Endothelial cell of umbilical vein (primary cell): Measurements from ENCODE around the gene CACNB4. TPM values are rescaled to one million over a fixed set of nuclear protein-coding genes. Genes with fewer than 3 reads are reported as not detected.
A peak's percentile ranks its signal among the peaks of the same experiment; 100 is the strongest.

Experiments used
- BruUV-seq: library from RNA; stranded (reverse); fragments of 400-500 nt; replicated peaks from 2 replicates; lab custom pipeline; 2021; lab: Mats Ljungman, UMichigan
- CTCF ChIA-PET: fragments of 300-600, 350-600 bp; sonication (Branson Sonifier 250); formaldehyde crosslinking; loops from one replicate; lab custom pipeline; 2021; ENCODE audit warnings: antibody characterized with exemption, inconsistent platforms; lab: Charles Lee
- POLR2A ChIA-PET: fragments of 300-600, 350-600 bp; sonication (Branson Sonifier 250); formaldehyde crosslinking; loops from one replicate; lab custom pipeline; 2021; ENCODE audit warnings: antibody characterized with exemption, inconsistent platforms; lab: Charles Lee
- DNase-seq: peaks from one replicate; pipeline ENCODE4 v3.0.0-alpha.2; 2011; ENCODE audit warnings: low read depth, low spot score
- FAIRE-seq: peaks from 2 replicates; lab custom pipeline; 2011; peaks lifted over from hg19 to GRCh38; lab: Jason Lieb, UNC
- H2AFZ ChIP-seq: 2 replicates; pipeline ENCODE4 v1.6.0; 2012; ENCODE audit warnings: low read depth, low read length, control low read depth, inconsistent platforms
- H3K27ac ChIP-seq: 2 replicates; pipeline ENCODE4 v1.5.1; 2011; ENCODE audit warnings: low read depth, mild to moderate bottlenecking, control low read depth, low read length, moderate library complexity; ENCODE audit not compliant: insufficient read depth
- H3K27me3 ChIP-seq, 2 experiments: 2 replicates each; pipeline versions ENCODE4 v1.6.0 to v1.6.1; 2011; ENCODE audit warnings: low read length in 2 of 2, mixed read lengths in 1 of 2; ENCODE audit not compliant: control insufficient read depth in 2 of 2, insufficient read depth in 2 of 2
- H3K36me3 ChIP-seq, 2 experiments: 2 replicates in 1 of 2; 3 replicates in 1 of 2; pipeline ENCODE4 v1.5.1; 2011; ENCODE audit warnings: low read length in 2 of 2, mild to moderate bottlenecking in 1 of 2, moderate library complexity in 1 of 2; ENCODE audit not compliant: control insufficient read depth in 2 of 2, insufficient read depth in 2 of 2; ENCODE audit errors: extremely low read depth in 1 of 2
- H3K4me1 ChIP-seq: 3 replicates; pipeline ENCODE4 v1.5.1; 2011; ENCODE audit warnings: mild to moderate bottlenecking, low read length; ENCODE audit not compliant: control insufficient read depth, insufficient read depth; ENCODE audit errors: extremely low read depth
- H3K4me2 ChIP-seq: 2 replicates; pipeline ENCODE4 v1.6.1; 2011; ENCODE audit warnings: low read length, control low read depth, mixed read lengths; ENCODE audit not compliant: insufficient read depth
- H3K4me3 ChIP-seq, 3 experiments: fragments of 200-600 bp in 1 of 3; sonication (generic), shearing (Covaris generic) in 1 of 3; replicated peaks in 1 of 3; 2 replicates each; pipeline ENCODE4 v1.5.1; 2011 to 2016; ENCODE audit warnings: control low read depth in 3 of 3, low read length in 3 of 3, mild to moderate bottlenecking in 2 of 3, inconsistent platforms in 1 of 3, low read depth in 1 of 3, moderate library complexity in 1 of 3; ENCODE audit not compliant: insufficient read depth in 1 of 3
- H3K79me2 ChIP-seq: 2 replicates; pipeline ENCODE4 v1.6.0; 2012; ENCODE audit warnings: low read length, inconsistent platforms; ENCODE audit not compliant: control insufficient read depth, insufficient read depth
- H3K9ac ChIP-seq: replicated peaks from 2 replicates; pipeline ENCODE3; 2011; ENCODE audit warnings: low read length, control low read depth; ENCODE audit not compliant: insufficient read depth; ENCODE audit errors: extremely low read depth
- H3K9me1 ChIP-seq: replicated peaks from 3 replicates; pipeline ENCODE4 v1.6.0; 2011; ENCODE audit warnings: mild to moderate bottlenecking, low read length; ENCODE audit not compliant: control insufficient read depth, insufficient read depth; ENCODE audit errors: extremely low read depth
- H3K9me3 ChIP-seq: replicated peaks from 2 replicates; pipeline ENCODE4 v1.5.1; 2012; ENCODE audit warnings: low read length, inconsistent platforms; ENCODE audit not compliant: control insufficient read depth, insufficient read depth
- H4K20me1 ChIP-seq: replicated peaks from 2 replicates; pipeline ENCODE3; 2011; ENCODE audit warnings: mild to moderate bottlenecking, low read length; ENCODE audit not compliant: control insufficient read depth, insufficient read depth; ENCODE audit errors: extremely low read depth
- EZH2 ChIP-seq: IDR thresholded peaks from 2 replicates; pipeline ENCODE4 v1.6.1; 2012; ENCODE audit warnings: borderline replicate concordance, low read depth, mild to moderate bottlenecking, moderate library complexity, low read length, inconsistent platforms; ENCODE audit not compliant: severe bottlenecking
- FOS ChIP-seq: IDR thresholded peaks from 2 replicates; pipeline ENCODE4 v1.6.1; 2011; ENCODE audit warnings: mild to moderate bottlenecking, low read length, moderate library complexity, borderline replicate concordance; ENCODE audit not compliant: insufficient read depth
- GATA2 ChIP-seq: IDR thresholded peaks from 2 replicates; pipeline ENCODE4 v1.7.0; 2011; ENCODE audit warnings: low read depth, mild to moderate bottlenecking, moderate library complexity, mixed read lengths, low read length; ENCODE audit not compliant: insufficient read length, insufficient read depth
- JUN ChIP-seq: IDR thresholded peaks from 2 replicates; pipeline ENCODE4 v1.6.1; 2011; ENCODE audit warnings: borderline replicate concordance, low read depth; ENCODE audit not compliant: insufficient read length, insufficient read depth
- MYC ChIP-seq: IDR thresholded peaks from one replicate; pipeline ENCODE4 v1.6.1; 2011; ENCODE audit warnings: mild to moderate bottlenecking, low read depth, low read length
- POLR2A ChIP-seq: IDR thresholded peaks from 2 replicates; pipeline ENCODE4 v1.6.1; 2012; ENCODE audit warnings: low read depth, mild to moderate bottlenecking, control low read depth, low read length
- POLR2AphosphoS5 ChIP-seq: IDR thresholded peaks from 2 replicates; pipeline ENCODE4 v1.6.1; 2012; ENCODE audit warnings: low read depth, mild to moderate bottlenecking, control low read depth, low read length, moderate library complexity; ENCODE audit not compliant: insufficient read depth
- dilution Hi-C: fragments of 300-500 bp; cut with MboI; formaldehyde crosslinking; loops from one replicate; pipeline ENCODE4 v1.15.0; 2019; ENCODE audit warnings: low sequenced_read_pairs; ENCODE audit not compliant: extremely low pct_ligation_motif_present
- intact Hi-C: fragments of 100-400 bp; cut with micrococcal nuclease; formaldehyde crosslinking; loops from one replicate; pipeline ENCODE4 v1.10.0; 2022
- polyA plus RNA-seq, 4 experiments: library from polyadenylated mRNA; depleted of rRNA in 3 of 4; stranded (reverse) in 3 of 4; unstranded in 1 of 4; fragments of >200 nt; gene quantifications; 2 replicates each; pipeline versions ENCODE4 v1.2.1 to v1.2.3, GENCODE V29; 2011 to 2012; ENCODE audit warnings: missing spikeins in 1 of 4
- total RNA-seq: library from RNA; stranded (reverse); gene quantifications from 2 replicates; pipeline ENCODE4 v1.2.3, GENCODE V29; 2021
- TF ChIP-seq, protein P1 (sequence below): IDR thresholded peaks from 2 replicates; pipeline ENCODE4 v1.6.1; 2011; ENCODE audit not compliant: insufficient read depth, insufficient read length
- TF ChIP-seq, protein P2 (sequence below), 2 donors: IDR thresholded peaks; 1 replicate in 1 of 2; 2 replicates in 1 of 2; pipeline ENCODE4 v1.5.1; 2011; ENCODE audit warnings: low read length in 2 of 2, mild to moderate bottlenecking in 2 of 2, moderate library complexity in 2 of 2, control low read depth in 1 of 2, inconsistent platforms in 1 of 2, low read depth in 1 of 2; ENCODE audit not compliant: insufficient read depth in 1 of 2; ENCODE audit errors: extremely low read depth in 1 of 2

The CACNB4 gene
- total and polyA plus RNA-seq, 2 donors (not counting 3 experiments of a cell fraction or from before 2014, with no cell fraction given): 0.23 to 0.58 TPM

DNA sequence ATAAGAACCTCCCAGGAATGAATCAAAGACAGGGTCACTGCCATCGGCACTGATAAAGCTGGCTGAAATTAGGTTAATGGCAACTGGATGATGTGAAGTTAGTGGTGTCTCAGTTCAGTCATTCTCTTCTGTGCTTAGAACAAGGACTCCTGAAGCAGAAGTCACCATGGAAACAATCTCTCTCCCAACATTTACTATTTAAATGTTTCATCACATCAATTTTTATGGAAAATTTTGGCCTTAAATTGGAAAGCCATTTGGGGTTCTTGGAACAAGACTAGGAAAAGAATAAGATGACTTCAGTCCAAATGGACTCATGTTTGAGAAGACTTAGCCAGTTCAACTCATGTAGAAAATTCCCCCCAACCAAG is 255.2 kb downstream of the CACNB4 start:
- Histone ChIP-seq H4K20me1 (no peaks in the 10 kb centered on the region), H3K4me1 (peaks cover 20% of the 10 kb centered on the region), H3K27ac (no peak overlapping the region), H3K9me1 (no peaks in the 10 kb centered on the region), H3K79me2 (no peaks in the 10 kb centered on the region), H3K9me3 (no peaks in the 10 kb centered on the region), H3K36me3 (no peaks in the 10 kb centered on the region), H2AFZ (no peak overlapping the region), H3K9ac (no peak overlapping the region), H3K4me2 (peak overlapping the region; percentile 47), H3K4me3 (no peak overlapping the region), H3K27me3 (no peaks in the 10 kb centered on the region)
- intact Hi-C loops: no loop called here
- CTCF ChIA-PET: no interaction called here
- POLR2A ChIA-PET: no interaction called here
- DNase-seq (peak; percentile 49), FAIRE-seq (no peak)
- no peak for TF ChIP-seq POLR2AphosphoS5
- TF ChIP-seq, protein P1, sequence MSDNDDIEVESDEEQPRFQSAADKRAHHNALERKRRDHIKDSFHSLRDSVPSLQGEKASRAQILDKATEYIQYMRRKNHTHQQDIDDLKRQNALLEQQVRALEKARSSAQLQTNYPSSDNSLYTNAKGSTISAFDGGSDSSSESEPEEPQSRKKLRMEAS: no peak
- dilution Hi-C loops: no loop called here
- BruUV-seq: no TSS peak

DNA sequence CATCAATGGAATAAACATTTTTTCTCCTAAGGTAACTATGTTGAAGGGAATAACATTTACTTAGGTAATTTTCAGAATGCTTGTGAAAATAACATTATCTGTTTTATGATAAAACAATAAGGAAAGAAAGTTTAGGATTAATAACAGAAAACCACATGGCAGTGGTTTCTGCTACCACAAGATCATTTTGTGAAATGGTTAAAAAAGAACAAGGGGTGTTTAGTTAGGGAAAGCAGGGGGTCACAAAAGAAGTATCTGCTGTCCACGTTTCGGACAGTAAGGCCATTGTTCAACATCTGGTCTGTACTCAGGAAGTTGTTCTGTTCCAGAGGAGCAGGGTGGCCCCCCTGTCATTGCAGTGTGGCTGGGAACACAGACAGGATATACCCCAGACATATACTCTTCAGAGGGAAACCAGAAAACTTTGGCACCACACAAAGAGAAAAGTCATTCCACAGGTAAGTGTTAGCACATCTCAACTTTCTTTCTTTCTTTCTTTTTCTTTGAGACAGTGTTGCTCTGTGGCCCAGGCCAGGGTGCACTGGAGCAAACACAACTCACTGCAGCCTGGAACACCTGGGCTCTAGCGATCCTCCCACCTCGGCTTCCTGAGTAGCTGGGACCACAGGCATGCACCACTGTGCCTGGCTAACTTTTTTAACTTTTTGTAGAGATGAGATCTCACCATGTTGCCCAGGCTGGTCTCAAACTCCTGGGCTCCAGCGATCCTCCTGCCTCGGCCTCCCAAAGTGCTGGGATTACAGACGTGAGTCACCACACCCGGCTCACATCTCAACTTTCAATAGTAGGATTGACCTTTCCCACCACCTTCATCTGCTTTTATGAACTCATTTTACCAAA is 255.8 kb downstream of the CACNB4 start:
- intact Hi-C loops: no loop called here

More for the DNA sequence above, 255.8 kb downstream of the CACNB4 start:
- H3K27ac ChIP-seq: no peak overlapping the region
- dilution Hi-C loops: no loop called here
- DNase-seq (no peak), FAIRE-seq (no peak)
- no peaks in the 10 kb centered on the region for H3K27me3 ChIP-seq
- TF ChIP-seq GATA2 (no peak), POLR2AphosphoS5 (no peak), POLR2A (no peak), JUN (no peak), EZH2 (no peak), MYC (no peak), FOS (no peak)
- TF ChIP-seq, protein P1: no peak
- TF ChIP-seq, protein P2, sequence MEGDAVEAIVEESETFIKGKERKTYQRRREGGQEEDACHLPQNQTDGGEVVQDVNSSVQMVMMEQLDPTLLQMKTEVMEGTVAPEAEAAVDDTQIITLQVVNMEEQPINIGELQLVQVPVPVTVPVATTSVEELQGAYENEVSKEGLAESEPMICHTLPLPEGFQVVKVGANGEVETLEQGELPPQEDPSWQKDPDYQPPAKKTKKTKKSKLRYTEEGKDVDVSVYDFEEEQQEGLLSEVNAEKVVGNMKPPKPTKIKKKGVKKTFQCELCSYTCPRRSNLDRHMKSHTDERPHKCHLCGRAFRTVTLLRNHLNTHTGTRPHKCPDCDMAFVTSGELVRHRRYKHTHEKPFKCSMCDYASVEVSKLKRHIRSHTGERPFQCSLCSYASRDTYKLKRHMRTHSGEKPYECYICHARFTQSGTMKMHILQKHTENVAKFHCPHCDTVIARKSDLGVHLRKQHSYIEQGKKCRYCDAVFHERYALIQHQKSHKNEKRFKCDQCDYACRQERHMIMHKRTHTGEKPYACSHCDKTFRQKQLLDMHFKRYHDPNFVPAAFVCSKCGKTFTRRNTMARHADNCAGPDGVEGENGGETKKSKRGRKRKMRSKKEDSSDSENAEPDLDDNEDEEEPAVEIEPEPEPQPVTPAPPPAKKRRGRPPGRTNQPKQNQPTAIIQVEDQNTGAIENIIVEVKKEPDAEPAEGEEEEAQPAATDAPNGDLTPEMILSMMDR (IDR thresholded peaks at IDR 0.05; ENCODE audit: extremely low read depth in 1 of 2, insufficient read depth in 1 of 2, low read depth in 1 of 2, low read length in 2 of 2): no peak
- no peak overlapping the region for H3K4me3 ChIP-seq
- no TSS peak for BruUV-seq
- H3K9ac ChIP-seq: no peak overlapping the region
- H3K79me2 ChIP-seq: no peaks in the 10 kb centered on the region
- H3K9me1 ChIP-seq: no peaks in the 10 kb centered on the region
- peaks cover 20% of the 10 kb centered on the region for H3K4me1 ChIP-seq
- H3K9me3 ChIP-seq: no peaks in the 10 kb centered on the region
- CTCF ChIA-PET: no interaction called here
- no peak overlapping the region for H2AFZ ChIP-seq
- no peaks in the 10 kb centered on the region for H3K36me3 ChIP-seq
- H4K20me1 ChIP-seq: no peaks in the 10 kb centered on the region
- H3K4me2 ChIP-seq: no peak overlapping the region
- POLR2A ChIA-PET: no interaction called here
